T-helper 2 cell treated with Interferon-gamma antibody and Interleukin-4, amounts not matched to agents 5 μg/mL and 100 μg/mL, for 36 hours (primary cell): ENCODE measurements around the gene PRKCI.
"Not testable (repeated sequence)": the region's sequence is repeated elsewhere in the genome, so short reads cannot be mapped to it uniquely, and the experiment has no call there.

Experiments
- DNase-seq: peaks from one replicate; pipeline ENCODE4 v3.0.0; 2021; ENCODE audit warnings: low spot score
- H3K27ac Mint-ChIP-seq: one replicate; pipeline ENCODE4 v1.8.0; 2021; ENCODE audit warnings: mild to moderate bottlenecking, mixed read lengths
- H3K27me3 Mint-ChIP-seq: one replicate; pipeline ENCODE4 v1.8.0; 2021; ENCODE audit warnings: low read depth, mixed read lengths
- H3K36me3 Mint-ChIP-seq: one replicate; pipeline ENCODE4 v1.8.0; 2021; ENCODE audit warnings: low read depth, mixed read lengths
- H3K4me1 Mint-ChIP-seq: one replicate; pipeline ENCODE4 v1.8.0; 2021; ENCODE audit warnings: low read depth, mixed read lengths
- H3K4me3 Mint-ChIP-seq: one replicate; pipeline ENCODE4 v1.8.0; 2022; ENCODE audit warnings: mild to moderate bottlenecking, moderate library complexity, mixed read lengths
- H3K9me3 Mint-ChIP-seq: one replicate; pipeline ENCODE4 v1.8.0; 2021; ENCODE audit warnings: mixed read lengths

The PRKCI gene

DNA sequence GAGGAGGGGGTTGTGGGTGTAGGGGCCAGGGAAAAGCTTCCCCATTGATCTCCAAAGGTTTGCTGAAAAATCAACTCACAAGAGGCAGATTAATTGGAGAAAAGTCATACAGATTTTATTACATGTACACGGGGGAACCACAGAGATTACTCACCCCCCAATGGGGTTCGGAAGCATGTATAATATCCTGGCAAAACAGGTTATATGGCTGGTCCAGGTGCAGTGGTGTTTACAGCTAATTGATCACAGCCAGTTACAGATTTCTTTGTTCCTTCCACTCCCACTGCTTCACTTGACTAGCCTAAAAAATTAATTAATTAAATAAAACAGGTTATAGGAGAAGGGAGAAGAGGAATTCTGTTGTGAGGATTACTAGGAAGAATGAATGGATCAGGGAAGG, 22.4 kb downstream of the PRKCI start:
- H3K27ac Mint-ChIP-seq: no peak overlapping the region
- peaks cover 2% of the 10 kb centered on the region for H3K36me3 Mint-ChIP-seq
- no peaks in the 10 kb centered on the region for H3K9me3 Mint-ChIP-seq
- no peaks in the 10 kb centered on the region for H3K27me3 Mint-ChIP-seq
- no peak overlapping the region for H3K4me3 Mint-ChIP-seq
- DNase-seq: no peak
- H3K4me1 Mint-ChIP-seq: peaks cover 4% of the 10 kb centered on the region

GRCh38 chr3:170247875-170248274, 25.7 kb downstream of the PRKCI start:
- Mint-ChIP-seq H3K4me1 (peaks cover 4% of the 10 kb centered on the region), H3K36me3 (peaks cover 4% of the 10 kb centered on the region), H3K27ac (no peak overlapping the region), H3K4me3 (no peak overlapping the region), H3K9me3 (no peaks in the 10 kb centered on the region), H3K27me3 (no peaks in the 10 kb centered on the region)
- DNase-seq: no peak

- H3K27me3 Mint-ChIP-seq: no peaks in the 10 kb centered on the region
- peaks cover 29% of the 10 kb centered on the region for H3K36me3 Mint-ChIP-seq
- no peak overlapping the region for H3K4me3 Mint-ChIP-seq
- H3K4me1 Mint-ChIP-seq: peaks cover 28% of the 10 kb centered on the region
- no peak overlapping the region for H3K27ac Mint-ChIP-seq
- no peak for DNase-seq
- H3K9me3 Mint-ChIP-seq: peaks cover 12% of the 10 kb centered on the region
These were observed 34.4 kb downstream of the PRKCI start for GRCh38 chr3:170256597-170256996.

DNA sequence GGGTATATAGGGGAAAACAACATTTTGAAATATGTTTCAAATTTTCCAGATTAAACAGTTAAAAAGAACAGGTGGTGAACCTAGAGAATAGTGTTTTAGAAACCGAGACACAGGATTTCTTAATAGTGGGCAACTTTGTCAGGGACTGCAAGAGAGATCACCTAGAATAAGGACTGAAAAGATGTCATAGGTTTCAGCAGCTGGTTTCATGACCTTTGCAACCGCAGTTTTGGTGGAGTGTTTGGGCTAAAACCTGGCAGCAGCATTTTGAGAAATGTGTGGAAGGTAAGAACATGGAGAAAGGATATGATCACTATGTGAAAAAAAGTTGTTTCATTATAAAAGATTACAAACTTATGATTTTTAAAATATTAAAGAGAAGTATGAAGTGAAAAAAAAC, 34.9 kb downstream of the PRKCI start:
- peaks cover 12% of the 10 kb centered on the region for H3K9me3 Mint-ChIP-seq
- H3K4me1 Mint-ChIP-seq: peaks cover 28% of the 10 kb centered on the region
- H3K27ac Mint-ChIP-seq: no peak overlapping the region
- peak; percentile 43 for DNase-seq
- H3K36me3 Mint-ChIP-seq: peaks cover 29% of the 10 kb centered on the region
- H3K27me3 Mint-ChIP-seq: no peaks in the 10 kb centered on the region
- H3K4me3 Mint-ChIP-seq: no peak overlapping the region

GRCh38 chr3:170258105-170258487, 35.9 kb downstream of the PRKCI start:
- H3K4me3 Mint-ChIP-seq: peak overlapping the region; percentile 78
- H3K36me3 Mint-ChIP-seq: peaks cover 26% of the 10 kb centered on the region
- peaks cover 12% of the 10 kb centered on the region for H3K9me3 Mint-ChIP-seq
- H3K4me1 Mint-ChIP-seq: peaks cover 28% of the 10 kb centered on the region
- H3K27me3 Mint-ChIP-seq: no peaks in the 10 kb centered on the region
- DNase-seq: no peak
- H3K27ac Mint-ChIP-seq: peak overlapping the region; percentile 70

GRCh38 chr3:170259907-170260306, 37.7 kb downstream of the PRKCI start:
- H3K36me3 Mint-ChIP-seq: peaks cover 21% of the 10 kb centered on the region
- H3K9me3 Mint-ChIP-seq: peaks cover 12% of the 10 kb centered on the region
- no peak overlapping the region for H3K4me3 Mint-ChIP-seq
- no peak for DNase-seq
- no peaks in the 10 kb centered on the region for H3K27me3 Mint-ChIP-seq
- peaks cover 28% of the 10 kb centered on the region for H3K4me1 Mint-ChIP-seq
- H3K27ac Mint-ChIP-seq: no peak overlapping the region

DNA sequence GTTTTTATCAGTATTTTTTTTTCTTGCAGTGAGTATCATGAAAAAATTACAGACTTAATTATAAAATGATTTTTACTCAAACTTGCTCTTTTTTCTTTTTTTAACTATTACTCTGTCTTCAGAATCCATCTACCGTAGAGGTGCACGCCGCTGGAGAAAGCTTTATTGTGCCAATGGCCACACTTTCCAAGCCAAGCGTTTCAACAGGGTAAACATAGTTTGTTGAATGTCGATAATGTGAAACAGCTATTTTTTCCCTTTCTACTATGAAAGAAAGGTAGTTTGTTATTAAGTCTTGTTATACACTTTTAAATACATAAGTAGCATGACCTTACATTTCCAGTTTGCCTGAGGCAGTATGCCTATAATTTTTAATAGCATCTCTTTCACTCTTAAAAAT, 45.6 kb downstream of the PRKCI start:
- DNase-seq: no peak
- no peaks in the 10 kb centered on the region for H3K9me3 Mint-ChIP-seq
- no peak overlapping the region for H3K4me3 Mint-ChIP-seq
- peaks cover 13% of the 10 kb centered on the region for H3K36me3 Mint-ChIP-seq
- H3K27ac Mint-ChIP-seq: no peak overlapping the region
- no peaks in the 10 kb centered on the region for H3K27me3 Mint-ChIP-seq
- no peaks in the 10 kb centered on the region for H3K4me1 Mint-ChIP-seq

DNA sequence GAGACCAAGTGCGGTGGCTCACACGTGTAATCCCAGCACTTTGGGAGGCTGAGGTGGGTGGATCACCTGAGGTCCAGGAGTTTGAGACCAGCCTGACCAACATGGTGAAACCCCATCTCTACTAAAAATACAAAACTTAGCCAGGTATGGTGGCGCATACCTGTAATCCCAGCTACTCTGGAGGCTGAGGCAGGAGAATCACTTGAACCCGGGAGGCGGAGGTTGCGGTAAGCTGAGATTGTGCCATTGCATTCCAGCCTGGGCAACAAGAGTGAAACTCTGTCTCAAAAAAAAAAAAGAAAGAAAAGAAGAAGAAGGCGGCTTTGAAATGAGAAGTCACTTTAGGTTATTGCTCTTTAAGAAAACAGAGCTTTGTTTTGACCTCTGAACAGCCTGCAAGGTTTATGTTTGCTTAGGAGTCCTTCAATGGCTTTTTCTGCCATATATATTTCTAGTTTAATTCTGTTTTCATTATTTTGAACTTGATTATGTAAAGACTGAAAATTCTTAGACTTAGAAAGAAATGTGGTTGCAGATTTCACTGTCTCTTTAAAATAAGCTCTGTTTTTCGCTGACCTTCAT, 47.5 kb downstream of the PRKCI start:
- not testable (repeated sequence) for H3K4me3 Mint-ChIP-seq, H3K27me3 Mint-ChIP-seq, H3K9me3 Mint-ChIP-seq, H3K4me1 Mint-ChIP-seq, DNase-seq, H3K27ac Mint-ChIP-seq
- peaks cover 20% of the 10 kb centered on the region for H3K36me3 Mint-ChIP-seq

- H3K9me3 Mint-ChIP-seq: no peaks in the 10 kb centered on the region
- no peaks in the 10 kb centered on the region for H3K27me3 Mint-ChIP-seq
- no peak for DNase-seq
- H3K36me3 Mint-ChIP-seq: peaks cover 21% of the 10 kb centered on the region
- no peak overlapping the region for H3K4me3 Mint-ChIP-seq
- peaks cover 4% of the 10 kb centered on the region for H3K4me1 Mint-ChIP-seq
- no peak overlapping the region for H3K27ac Mint-ChIP-seq
These were observed 48.2 kb downstream of the PRKCI start for GRCh38 chr3:170270282-170270881.

DNA sequence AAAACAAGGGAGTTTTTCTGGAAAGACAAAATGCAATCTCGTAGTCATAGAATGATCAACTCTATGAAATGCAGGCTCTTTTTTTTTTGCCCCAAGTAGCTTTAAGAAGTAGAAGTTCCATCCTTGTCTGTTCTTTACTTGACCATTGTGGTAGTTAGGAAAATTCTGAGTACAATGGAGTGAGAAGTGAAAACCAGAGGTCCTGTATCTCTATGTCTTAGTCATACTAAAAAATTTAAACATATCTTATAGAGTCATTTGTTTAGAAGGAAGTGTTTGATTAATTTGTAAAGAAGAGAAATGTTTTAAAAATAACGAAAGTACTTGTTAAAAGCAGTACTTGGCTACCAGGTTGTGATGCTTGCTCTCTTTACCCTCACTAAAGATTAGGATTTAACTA, 52.4 kb downstream of the PRKCI start:
- Mint-ChIP-seq H3K4me1 (peaks cover 26% of the 10 kb centered on the region), H3K9me3 (no peaks in the 10 kb centered on the region), H3K27ac (no peak overlapping the region), H3K27me3 (no peaks in the 10 kb centered on the region), H3K36me3 (peaks cover 37% of the 10 kb centered on the region), H3K4me3 (no peak overlapping the region)
- DNase-seq: no peak

- DNase-seq: no peak
- H3K36me3 Mint-ChIP-seq: peaks cover 36% of the 10 kb centered on the region
- H3K4me1 Mint-ChIP-seq: peaks cover 26% of the 10 kb centered on the region
- no peaks in the 10 kb centered on the region for H3K9me3 Mint-ChIP-seq
- no peaks in the 10 kb centered on the region for H3K27me3 Mint-ChIP-seq
- H3K4me3 Mint-ChIP-seq: no peak overlapping the region
- H3K27ac Mint-ChIP-seq: no peak overlapping the region
These were observed 53.6 kb downstream of the PRKCI start for GRCh38 chr3:170275832-170276231.

- peaks cover 29% of the 10 kb centered on the region for H3K36me3 Mint-ChIP-seq
- peak overlapping the region; percentile 62 for H3K27ac Mint-ChIP-seq
- H3K4me3 Mint-ChIP-seq: peak overlapping the region; percentile 81
- H3K27me3 Mint-ChIP-seq, H3K9me3 Mint-ChIP-seq, DNase-seq: not testable (repeated sequence)
- H3K4me1 Mint-ChIP-seq: peaks cover 26% of the 10 kb centered on the region
These were observed 55.1 kb downstream of the PRKCI start for GRCh38 chr3:170277311-170277710.

DNA sequence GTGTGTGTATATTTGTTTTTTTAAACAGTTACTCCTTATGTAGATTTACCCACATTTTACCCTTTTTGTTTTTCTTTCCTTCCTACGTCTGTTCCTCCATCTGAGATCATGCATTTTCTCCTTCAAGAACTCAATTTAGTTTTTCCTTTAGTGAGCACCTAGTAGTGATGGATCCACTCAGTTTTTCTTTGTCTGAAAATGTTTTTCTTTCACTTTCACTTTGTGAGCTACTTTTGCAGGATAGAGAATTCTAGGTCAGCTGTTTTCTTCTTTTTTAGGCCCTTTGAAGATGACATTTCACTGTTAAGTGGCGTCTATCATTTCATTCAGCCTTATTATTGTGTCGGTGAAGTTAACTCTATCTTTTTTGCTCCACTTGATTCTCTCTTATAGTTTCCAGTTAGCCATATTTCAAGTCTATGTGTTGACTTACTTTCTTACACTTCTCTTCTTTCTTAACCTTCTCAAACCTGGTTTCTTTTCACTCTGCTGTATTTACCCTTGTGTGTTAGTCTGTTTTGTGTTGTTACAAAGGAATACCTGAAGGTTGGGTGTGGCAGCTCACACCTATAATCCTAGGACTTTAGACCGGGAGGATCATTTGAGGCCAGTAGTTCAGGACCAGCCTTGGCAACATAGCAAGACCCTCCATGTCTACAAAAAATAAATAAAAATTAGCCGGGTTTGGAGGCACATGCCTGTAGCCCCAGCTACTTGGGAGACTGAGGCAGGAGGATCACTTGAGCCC, 55.8 kb downstream of the PRKCI start:
- H3K9me3 Mint-ChIP-seq: no peaks in the 10 kb centered on the region
- H3K27ac Mint-ChIP-seq: peak overlapping the region; percentile 91
- peaks cover 26% of the 10 kb centered on the region for H3K4me1 Mint-ChIP-seq
- H3K4me3 Mint-ChIP-seq: peak overlapping the region; percentile 81
- no peak for DNase-seq
- H3K36me3 Mint-ChIP-seq: peaks cover 26% of the 10 kb centered on the region
- H3K27me3 Mint-ChIP-seq: no peaks in the 10 kb centered on the region

DNA sequence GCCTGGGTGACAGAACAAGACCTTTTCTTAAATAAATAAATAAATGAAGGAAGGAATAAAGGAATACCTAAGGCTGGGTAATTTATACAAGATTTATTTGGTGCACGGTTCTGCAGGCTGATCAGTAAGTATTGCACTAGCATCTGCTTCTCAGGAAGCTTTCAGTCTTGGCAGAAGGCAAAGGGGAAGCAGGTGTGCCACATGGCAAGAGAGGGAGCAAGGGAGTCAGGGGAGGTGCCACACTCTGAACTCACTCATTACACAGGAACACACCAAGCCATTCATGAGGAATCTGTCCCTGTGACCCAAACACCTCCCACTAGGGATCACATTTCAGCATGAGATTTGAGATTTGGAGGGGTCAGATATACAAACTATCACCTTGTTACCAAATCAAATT, 56.4 kb downstream of the PRKCI start:
- Mint-ChIP-seq H3K4me1 (peaks cover 26% of the 10 kb centered on the region), H3K27ac (peak overlapping the region; percentile 91), H3K36me3 (peaks cover 26% of the 10 kb centered on the region), H3K27me3 (no peaks in the 10 kb centered on the region), H3K4me3 (peak overlapping the region; percentile 81), H3K9me3 (no peaks in the 10 kb centered on the region)
- no peak for DNase-seq
